Urinary bladder (tissue), 4 donors: ENCODE measurements around the gene ASS1. TPM values are rescaled to one million over a fixed set of nuclear protein-coding genes. Genes with fewer than 3 reads are reported as not detected.
"Not testable (repeated sequence)": the region's sequence is repeated elsewhere in the genome, so short reads cannot be mapped to it uniquely, and the experiment has no call there.

Source experiments
- DNase-seq: peaks from one replicate; pipeline ENCODE4 v3.0.0-alpha.2; 2015; ENCODE audit errors: extremely low spot score
- H3K27ac ChIP-seq: one replicate; pipeline ENCODE4 v1.5.1; 2013; ENCODE audit warnings: low read depth, mild to moderate bottlenecking, moderate library complexity
- H3K36me3 ChIP-seq: one replicate; pipeline ENCODE4 v1.6.1; 2013; ENCODE audit warnings: mild to moderate bottlenecking, moderate library complexity; ENCODE audit not compliant: insufficient read depth
- H3K4me1 ChIP-seq: one replicate; pipeline ENCODE4 v1.6.1; 2013; ENCODE audit warnings: mild to moderate bottlenecking, moderate library complexity; ENCODE audit not compliant: insufficient read depth
- H3K4me3 ChIP-seq: one replicate; pipeline ENCODE4 v1.5.1; 2013; ENCODE audit warnings: low read depth, low read length
- WGBS: extraction: QIAGEN DNeasy Blood & Tissue Kit; methylation state at CpG from one replicate; pipeline ENCODE4 v1.1.7; 2013; 5-methylcytosine and 5-hydroxymethylcytosine counted together
- polyA plus RNA-seq: library from polyadenylated mRNA; stranded (reverse); fragments of 200-250 nt; gene quantifications from one replicate; pipeline ENCODE4 v1.2.3, GENCODE V29; 2013
- total RNA-seq: library from RNA; depleted of rRNA; stranded (reverse); fragments of >200 nt; gene quantifications from one replicate; pipeline ENCODE4 v1.2.3, GENCODE V29; 2014
- donor health status: healthy with polysubstance abuse.
- donor health status: healthy.

The ASS1 gene
- total and polyA plus RNA-seq, 2 donors: 59.5 to 115 TPM

DNA sequence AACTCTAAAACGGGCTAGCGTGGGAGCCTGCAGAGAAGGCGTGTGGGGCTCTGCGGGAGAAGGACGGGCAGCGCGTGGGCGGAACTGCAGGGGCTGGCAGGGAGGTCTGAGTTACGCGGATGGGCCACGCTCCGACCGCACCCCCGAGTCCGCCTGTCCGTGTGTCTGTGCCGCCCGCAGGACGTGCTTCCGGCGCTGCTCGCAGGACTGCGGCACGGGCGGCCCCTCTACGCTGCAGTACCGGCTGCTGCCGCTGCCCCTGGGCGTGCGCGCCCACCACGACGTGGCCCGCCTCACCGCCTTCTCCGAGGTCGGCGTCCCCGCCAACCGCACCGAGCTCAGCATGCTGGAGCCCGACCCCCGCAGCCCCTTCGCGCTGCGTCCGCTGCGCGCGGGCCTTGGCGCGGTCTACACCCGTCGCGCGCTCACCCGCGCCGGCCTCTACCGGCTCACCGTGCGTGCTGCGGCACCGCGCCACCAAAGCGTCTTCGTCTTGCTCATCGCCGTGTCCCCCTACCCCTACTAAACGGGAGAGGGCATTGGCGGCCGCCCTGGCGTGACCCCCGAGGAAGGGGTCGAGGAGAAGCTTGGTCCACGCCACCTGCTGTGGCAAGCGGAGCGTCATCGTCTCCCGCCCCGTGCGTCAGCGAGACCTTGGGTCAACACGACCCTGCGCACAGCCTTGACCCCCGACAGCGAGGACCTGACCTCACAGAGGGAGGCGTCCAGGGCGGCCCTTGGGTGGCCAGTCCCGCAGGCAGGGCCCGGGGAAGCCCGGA is 11.4 kb upstream of the ASS1 start:
- DNase-seq: no peak
- Histone ChIP-seq H3K27ac (no peak overlapping the region), H3K4me3 (no peak overlapping the region)

DNA sequence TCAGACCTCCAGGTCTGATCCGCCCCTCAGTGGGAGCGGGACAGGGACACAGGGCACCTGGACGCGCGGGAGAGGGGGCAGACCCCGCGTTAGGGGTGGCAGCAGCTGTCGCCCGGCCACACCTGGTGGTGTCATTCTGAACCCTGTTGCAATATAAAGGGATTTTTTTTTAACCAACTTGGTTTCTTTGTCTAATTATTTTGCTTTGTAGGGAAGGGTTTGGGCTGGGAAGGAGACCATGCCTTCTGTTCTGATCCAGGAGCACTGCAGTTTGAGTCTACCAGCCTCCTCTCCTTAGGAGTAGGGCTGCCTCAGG is 10.9 kb upstream of the ASS1 start:
- H3K4me1 ChIP-seq: no peaks in the 10 kb centered on the region
- no peak for DNase-seq
- no peak overlapping the region for H3K27ac ChIP-seq
- no peak overlapping the region for H3K4me3 ChIP-seq
- WGBS: 50% methylated on average over 9 of the region's 9 CpGs
- H3K36me3 ChIP-seq: no peaks in the 10 kb centered on the region

More for the DNA sequence above, 11.4 kb upstream of the ASS1 start:
- WGBS: 8% methylated on average over 92 of the region's 92 CpGs
- H3K36me3 ChIP-seq: no peaks in the 10 kb centered on the region
- H3K4me1 ChIP-seq: no peaks in the 10 kb centered on the region

DNA sequence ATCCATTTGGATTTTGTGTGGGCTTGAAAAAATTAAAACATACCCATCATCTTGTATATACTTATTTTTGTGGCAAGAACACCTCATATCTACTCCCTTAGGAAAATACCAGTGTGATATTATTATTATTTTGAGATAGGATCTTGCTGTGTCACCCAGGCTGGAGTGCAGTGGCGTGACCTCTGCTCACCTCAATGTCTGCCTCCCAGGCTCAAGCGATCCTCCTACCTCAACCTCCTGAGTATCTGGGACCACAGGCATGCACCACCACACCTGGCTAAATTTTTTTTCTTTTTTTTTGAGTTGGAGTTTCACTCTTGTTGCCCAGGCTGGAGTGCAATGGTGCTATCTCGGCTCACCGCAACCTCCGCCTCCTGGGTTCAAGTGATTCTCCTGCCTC is 10.1 kb upstream of the ASS1 start:
- not testable (repeated sequence) for DNase-seq, H3K4me3 ChIP-seq, H3K36me3 ChIP-seq, H3K4me1 ChIP-seq, H3K27ac ChIP-seq
- 92% methylated on average over 5 of the region's 5 CpGs for WGBS

DNA sequence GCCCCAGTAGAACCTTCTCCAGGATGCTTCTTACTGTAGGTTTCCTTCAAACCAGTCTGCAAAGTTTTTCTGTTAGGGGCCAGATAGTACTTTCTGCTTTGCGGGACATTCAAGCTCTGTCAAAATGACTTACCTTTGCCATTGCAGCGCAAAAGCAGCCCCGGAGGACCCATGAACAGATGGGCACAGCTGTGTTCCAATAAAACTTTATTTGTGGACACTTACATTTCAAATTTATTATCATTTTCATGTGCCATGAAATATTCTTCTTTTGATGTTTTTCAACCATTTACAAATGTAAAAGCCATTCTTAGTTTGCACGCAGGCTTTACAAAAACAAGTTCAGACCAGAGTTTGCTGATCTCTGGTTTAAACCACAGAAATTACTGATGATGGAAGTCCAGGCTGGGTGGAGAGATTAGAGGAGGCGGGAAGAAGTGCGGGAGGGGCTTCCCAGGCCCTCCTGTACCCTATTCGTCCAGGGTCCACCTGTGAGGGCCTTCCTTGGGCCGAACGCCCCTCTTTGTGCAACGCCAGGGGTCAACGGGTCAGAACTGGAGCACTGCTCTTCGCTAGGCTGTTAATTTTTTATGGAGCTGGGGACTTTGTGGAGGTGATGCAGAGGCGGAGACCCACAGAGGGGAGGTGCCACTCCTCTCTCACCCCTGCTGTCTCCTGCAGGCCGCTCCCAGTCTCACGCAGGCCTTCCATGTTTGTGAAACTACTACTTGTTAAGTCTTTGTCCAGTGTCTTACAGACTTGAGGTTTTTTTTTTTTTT is 7.6 kb upstream of the ASS1 start:
- H3K36me3 ChIP-seq: no peaks in the 10 kb centered on the region
- DNase-seq: no peak
- no peak overlapping the region for H3K4me3 ChIP-seq
- no peaks in the 10 kb centered on the region for H3K4me1 ChIP-seq
- WGBS: 73% methylated on average over 15 of the region's 15 CpGs
- H3K27ac ChIP-seq: no peak overlapping the region

DNA sequence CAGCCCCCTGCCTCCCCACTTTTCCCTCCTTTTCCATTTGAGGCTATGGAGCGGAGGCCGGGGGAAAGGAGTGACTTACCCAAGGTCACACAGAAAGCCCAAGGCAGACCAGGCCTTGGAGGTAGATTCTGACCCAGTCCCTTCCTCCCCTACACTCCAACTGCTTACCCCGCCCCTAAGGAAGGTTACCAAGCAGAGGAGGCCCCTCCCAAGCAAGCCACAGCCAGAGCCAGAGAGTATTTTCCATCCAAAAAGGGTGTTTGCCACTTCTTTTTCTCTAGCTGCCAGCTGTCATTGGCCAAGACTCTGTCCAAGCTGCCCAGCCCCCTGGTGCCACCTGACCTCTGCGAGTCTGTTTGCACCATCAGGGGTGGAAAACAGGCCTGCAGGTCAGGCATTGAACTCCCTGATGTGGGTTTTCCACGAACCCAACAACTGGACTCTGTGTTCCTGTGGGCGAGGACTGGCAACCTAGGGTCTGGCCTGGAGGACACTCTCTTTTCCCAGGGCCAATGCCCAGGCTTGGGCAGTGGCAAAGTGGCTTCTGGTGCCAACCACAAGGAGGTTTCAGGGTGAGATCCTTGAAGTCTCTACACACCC is 6.3 kb upstream of the ASS1 start:
- H3K27ac ChIP-seq: no peak overlapping the region
- 87% methylated on average over 6 of the region's 6 CpGs for WGBS

DNA sequence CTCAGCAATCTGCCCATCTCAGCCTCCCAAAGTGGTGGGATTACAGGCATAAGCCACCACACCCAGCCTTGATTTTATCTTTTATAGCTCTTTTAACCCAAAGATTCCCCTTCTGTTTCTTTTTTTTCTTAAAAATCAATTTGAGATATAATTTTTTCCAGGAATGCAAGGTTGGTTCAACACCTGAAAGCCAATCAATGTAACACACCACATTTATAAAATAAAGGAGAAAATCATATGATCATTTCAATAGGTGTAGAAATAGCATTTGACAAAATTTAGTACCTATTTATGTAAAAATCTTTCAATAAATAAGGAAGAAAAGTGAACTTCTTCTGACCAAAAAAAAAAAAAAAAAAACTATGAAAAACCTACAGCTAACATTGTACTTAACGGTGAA is 3.7 kb upstream of the ASS1 start:
- WGBS: 98% methylated on average over 1 of the region's 1 CpG
- no peak overlapping the region for H3K27ac ChIP-seq
- H3K4me3 ChIP-seq: no peak overlapping the region
- H3K36me3 ChIP-seq: no peaks in the 10 kb centered on the region
- no peak for DNase-seq
- no peaks in the 10 kb centered on the region for H3K4me1 ChIP-seq

More for the DNA sequence above, 6.3 kb upstream of the ASS1 start:
- Histone ChIP-seq H3K4me3 (no peak overlapping the region), H3K36me3 (no peaks in the 10 kb centered on the region), H3K4me1 (no peaks in the 10 kb centered on the region)
- DNase-seq: no peak

DNA sequence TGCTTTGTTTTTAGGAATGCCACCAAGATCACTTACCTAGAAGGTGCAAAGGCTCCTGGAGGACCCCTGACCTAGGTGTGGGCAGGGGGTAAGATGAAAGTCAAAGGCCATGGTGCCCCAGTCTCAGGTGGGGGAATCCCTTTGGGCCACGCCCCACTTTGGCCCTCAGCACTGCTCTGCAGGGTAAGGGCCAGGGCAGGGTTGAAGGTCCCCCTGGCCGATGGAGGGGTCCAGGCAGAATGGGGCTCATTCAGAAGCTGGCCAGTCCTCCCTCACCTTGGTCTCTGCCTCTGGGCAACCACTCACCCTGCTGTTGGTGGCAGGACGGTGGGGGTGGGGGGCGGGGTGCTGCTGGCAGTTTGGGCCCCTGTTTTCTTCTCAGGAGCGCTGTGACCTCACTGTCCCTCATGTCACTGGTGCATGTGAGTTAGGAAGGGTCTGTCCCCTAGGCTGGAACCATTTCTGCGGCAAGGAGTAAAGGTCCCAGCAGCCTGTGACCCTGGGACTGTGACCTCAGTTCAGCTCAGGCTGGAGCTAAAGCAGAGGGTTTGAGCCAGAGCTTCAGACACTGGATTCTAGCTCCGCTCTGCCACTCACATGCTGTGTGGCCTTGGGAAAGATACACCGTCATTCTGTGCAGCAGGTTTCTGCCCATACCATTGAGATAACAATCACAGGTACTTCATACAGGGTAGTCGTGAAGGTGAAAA is 1.9 kb upstream of the ASS1 start:
- WGBS: 89% methylated on average over 9 of the region's 9 CpGs
- H3K4me3 ChIP-seq: no peak overlapping the region
- H3K4me1 ChIP-seq: no peaks in the 10 kb centered on the region
- H3K36me3 ChIP-seq: no peaks in the 10 kb centered on the region
- no peak overlapping the region for H3K27ac ChIP-seq
- DNase-seq: no peak

DNA sequence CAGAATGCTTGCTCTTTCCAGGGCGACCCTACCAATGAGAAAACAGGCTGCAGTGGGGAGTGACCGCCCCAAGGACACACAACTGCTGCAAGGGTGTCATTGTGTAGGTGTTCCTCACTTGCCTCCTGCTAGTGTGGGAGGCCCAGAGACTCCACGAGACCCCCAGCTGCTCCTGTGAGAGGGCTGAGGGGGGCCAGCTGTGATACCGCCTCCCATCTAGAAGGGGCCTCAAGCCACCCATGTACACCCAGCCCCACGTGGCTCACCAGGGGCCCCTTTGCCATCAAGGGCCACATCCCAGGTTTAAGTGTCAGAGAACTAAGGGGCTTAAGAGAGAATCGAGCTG is 1.3 kb upstream of the ASS1 start:
- 84% methylated on average over 6 of the region's 6 CpGs for WGBS
- Histone ChIP-seq H3K27ac (no peak overlapping the region), H3K4me1 (no peaks in the 10 kb centered on the region), H3K4me3 (no peak overlapping the region), H3K36me3 (no peaks in the 10 kb centered on the region)
- DNase-seq: no peak

DNA sequence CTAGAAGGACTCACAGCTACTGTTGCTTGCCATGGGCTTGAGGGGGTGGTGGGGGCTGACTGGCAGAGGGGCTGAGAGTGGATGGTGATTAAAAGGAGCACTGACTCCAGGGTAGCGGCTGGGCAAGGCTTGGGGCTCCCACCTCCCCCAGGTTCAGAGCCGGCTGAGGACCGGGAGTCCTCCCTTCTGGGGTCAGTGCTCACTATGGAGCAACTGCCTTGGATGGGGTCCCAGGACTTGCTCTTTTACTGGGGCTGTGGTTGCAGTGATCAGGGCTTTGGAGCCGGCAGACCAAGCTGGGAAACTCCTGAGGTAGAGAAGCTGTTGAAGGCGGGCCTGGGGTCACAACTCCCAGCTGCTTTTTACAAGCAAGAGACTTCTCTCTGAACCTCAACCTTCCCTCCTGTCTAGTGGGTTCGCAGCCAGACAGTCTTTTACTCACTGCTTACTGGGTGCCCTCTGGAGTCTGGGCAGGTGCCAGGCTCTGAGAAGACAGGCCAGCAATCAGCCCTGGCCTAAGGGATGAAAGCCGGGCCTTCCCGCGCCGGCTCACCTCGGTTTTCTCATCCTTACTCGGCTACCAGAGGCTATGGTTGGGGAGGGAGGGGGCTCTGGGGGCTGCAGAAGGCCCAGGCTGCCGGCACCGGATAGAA is 795 bp upstream of the ASS1 start:
- Histone ChIP-seq H3K4me1 (no peaks in the 10 kb centered on the region), H3K27ac (no peak overlapping the region), H3K4me3 (no peak overlapping the region), H3K36me3 (no peaks in the 10 kb centered on the region)
- DNase-seq: no peak
- 44% methylated on average over 14 of the region's 14 CpGs for WGBS

DNA sequence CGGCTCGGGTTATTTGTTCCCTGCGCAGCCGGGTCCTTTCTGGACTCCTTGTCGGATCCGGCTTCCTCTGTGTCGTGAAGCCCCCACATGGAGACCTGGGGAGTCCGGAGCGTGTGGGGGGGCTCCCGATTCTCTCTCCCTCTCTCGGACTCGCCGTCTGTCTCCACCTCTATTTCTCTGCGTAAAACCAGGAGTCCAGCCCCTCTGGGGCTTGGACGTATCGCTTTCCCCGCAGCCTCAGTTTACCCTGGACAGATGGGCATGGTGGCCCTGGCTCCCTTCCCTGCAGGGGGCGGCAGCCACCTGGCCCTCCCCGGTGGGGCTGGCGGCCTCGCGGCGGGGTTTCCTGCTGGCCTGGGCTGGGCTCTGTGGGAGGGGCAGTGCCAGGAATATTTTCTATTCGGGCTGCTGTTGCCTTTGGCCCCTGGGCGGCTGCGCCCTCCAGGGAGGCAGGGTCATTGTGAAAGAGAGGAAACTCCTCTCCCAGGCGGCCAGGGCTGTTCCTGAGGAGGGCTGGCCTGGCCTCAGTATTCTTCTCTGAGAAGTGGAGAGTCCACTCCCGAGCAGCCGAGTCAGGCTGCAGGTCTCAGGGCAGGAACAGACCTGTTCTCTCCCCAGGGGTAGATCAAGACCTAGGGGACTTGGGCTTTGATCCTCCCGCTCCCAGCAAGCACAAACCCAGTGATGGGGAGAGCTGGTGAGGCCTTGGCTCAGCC is 665 bp downstream of the ASS1 start:
- no peak for DNase-seq
- Histone ChIP-seq H3K4me3 (peak overlapping the region; percentile 49), H3K27ac (peak overlapping the region; percentile 49), H3K4me1 (no peaks in the 10 kb centered on the region), H3K36me3 (no peaks in the 10 kb centered on the region)
- WGBS: 7% methylated on average over 30 of the region's 30 CpGs

DNA sequence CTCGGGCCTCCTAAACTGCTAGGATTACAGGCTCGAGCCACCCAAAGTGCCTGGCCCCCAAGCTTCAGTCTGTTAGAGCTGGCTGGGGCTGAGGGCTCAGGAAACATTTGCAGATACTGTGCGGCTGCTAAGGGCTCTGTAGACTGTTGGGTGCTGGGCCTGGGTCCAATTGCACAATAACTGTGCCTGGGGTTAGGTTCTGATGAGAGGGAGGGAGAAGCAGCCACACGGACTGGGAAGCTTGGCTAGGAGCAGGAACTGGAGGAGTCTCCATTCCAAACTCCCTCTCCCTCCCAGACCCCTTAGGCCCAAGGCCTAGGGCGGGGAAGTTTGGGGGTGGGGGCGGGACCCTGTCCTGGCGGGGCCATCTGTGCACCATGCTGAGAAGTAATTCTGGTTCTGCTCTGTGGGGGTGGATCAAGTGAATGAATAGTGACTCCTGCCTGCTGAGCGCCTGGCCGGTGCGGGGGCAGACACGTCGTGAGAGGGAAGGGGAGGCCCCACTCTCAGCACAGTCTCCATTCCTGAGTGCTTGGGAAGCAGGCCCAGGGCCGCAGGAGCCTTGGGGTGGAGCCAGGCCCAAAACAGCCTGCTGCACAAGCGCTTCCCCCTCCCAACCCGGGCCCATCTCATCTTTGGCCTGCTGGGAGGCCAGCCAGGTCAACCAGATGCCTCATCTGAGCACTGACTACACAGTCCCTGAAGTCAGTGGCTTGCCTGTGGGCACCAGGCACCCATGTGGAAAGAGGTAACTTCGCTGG is 1.5 kb downstream of the ASS1 start:
- peak overlapping the region; percentile 49 for H3K4me3 ChIP-seq
- H3K36me3 ChIP-seq: no peaks in the 10 kb centered on the region
- peak; percentile 64 for DNase-seq
- H3K27ac ChIP-seq: peak overlapping the region; percentile 53
- WGBS: 23% methylated on average over 16 of the region's 16 CpGs
- H3K4me1 ChIP-seq: no peaks in the 10 kb centered on the region

DNA sequence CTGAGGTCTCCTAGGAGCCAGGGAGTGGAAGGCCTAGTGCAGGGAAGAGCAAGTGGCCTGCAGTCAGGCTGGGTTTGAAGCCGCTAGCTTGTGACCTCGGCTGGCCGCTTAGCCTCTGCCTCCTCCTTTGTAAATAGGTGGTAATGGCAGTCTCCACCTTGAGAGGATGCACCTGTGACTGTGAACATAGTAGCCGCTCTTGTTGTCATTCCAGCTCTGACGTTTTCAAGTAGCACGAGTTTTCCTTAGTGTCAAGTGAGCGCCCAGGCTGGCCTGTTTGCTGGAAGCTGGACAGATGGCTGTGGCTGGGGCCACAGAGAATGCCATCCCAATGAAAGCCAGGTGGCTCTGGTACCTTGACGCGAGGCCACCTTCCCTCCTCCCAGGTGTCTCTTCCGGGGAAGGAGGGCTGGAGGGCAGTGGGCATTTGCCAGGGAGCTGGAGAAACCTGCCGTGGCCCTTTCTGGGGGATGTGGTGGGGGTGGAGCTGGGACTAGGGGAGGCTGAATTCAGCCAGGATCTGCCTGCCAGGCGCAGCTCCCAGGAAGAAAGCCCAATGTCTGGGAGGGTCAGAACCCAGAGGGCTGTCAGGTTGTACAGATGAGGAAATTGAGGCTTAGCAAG is 2.5 kb downstream of the ASS1 start:
- Histone ChIP-seq H3K4me3 (no peak overlapping the region), H3K36me3 (no peaks in the 10 kb centered on the region), H3K27ac (no peak overlapping the region), H3K4me1 (peaks cover 2% of the 10 kb centered on the region)
- WGBS: 86% methylated on average over 12 of the region's 12 CpGs
- no peak for DNase-seq
